GM12801 (cell line): ENCODE data around the gene ANKFN1.

ENCODE experiments used
- TF ChIP-seq, protein P1 (sequence below): IDR thresholded peaks from one replicate; pipeline ENCODE4 v1.5.1; 2011; ENCODE audit warnings: control low read depth; ENCODE audit not compliant: insufficient read length; ENCODE audit errors: extremely low read depth

ANKFN1 gene

GRCh38 chr17:56358651-56359050 is 205.4 kb downstream of the ANKFN1 start:
- TF ChIP-seq, protein P1, sequence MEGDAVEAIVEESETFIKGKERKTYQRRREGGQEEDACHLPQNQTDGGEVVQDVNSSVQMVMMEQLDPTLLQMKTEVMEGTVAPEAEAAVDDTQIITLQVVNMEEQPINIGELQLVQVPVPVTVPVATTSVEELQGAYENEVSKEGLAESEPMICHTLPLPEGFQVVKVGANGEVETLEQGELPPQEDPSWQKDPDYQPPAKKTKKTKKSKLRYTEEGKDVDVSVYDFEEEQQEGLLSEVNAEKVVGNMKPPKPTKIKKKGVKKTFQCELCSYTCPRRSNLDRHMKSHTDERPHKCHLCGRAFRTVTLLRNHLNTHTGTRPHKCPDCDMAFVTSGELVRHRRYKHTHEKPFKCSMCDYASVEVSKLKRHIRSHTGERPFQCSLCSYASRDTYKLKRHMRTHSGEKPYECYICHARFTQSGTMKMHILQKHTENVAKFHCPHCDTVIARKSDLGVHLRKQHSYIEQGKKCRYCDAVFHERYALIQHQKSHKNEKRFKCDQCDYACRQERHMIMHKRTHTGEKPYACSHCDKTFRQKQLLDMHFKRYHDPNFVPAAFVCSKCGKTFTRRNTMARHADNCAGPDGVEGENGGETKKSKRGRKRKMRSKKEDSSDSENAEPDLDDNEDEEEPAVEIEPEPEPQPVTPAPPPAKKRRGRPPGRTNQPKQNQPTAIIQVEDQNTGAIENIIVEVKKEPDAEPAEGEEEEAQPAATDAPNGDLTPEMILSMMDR: no peak

GRCh38 chr17:56359518-56359917 is 206.2 kb downstream of the ANKFN1 start:
- TF ChIP-seq, protein P1: no peak

DNA sequence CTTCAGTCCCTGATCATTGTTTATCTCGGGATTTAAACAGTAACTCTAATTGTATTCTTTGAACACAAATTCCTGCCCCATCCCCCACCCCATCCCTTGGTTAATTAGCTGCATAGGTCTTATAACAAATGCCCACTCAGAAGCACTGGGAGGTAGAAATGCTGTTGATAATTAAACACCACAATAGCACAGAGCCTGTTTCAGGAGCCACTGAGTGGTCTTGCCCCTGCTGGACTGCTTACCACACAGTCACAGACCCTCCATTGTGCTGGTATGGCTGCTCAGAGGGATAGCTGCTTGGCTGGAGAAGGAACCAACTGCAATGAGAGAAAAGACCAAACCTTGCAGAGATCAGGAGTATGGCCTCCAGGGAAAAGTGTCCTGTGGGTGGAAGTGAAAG is 214.1 kb downstream of the ANKFN1 start:
- TF ChIP-seq, protein P1: no peak

DNA sequence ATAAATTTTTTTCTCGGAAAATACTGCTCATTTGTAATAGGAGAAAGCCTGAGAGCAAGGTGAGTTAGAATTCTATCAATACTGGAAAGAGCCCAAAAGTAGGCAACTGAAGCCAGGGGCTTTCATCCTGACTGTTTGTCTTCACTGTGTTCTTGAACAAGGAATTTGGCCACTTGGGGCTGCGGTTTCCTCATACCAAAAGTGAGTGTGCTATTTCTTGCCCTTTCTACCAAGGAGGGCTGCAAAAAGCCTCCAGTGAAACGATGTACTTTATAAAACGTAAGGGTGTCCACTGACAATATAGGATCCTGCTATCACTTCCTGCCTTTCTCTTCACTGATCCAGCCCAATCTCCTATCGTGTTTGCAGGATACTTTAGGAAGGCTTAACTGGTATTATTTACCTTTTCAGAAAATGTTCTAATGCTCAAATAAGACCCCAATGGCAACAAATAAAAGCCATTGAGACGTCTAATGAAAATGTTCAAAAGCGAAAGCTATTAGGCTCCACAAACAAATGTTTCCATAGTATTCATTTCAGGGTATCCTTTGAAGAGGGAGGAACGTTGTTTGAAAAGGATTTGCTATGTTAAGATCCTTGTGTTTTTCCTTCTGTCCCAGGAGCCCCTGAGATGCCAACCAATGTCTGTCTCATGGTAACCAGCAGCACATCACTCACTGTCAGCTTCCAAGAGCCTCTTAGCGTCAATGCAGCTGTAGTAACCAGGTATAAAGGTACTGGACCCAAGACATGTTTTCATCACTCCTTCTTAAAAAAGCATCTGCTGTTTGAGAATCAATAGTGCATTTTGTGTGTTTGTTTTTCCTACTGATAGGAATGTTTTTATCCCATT is 220.9 kb downstream of the ANKFN1 start:
- TF ChIP-seq, protein P1: no peak

GRCh38 chr17:56389356-56389755 is 236.1 kb downstream of the ANKFN1 start:
- TF ChIP-seq, protein P1: no peak

- TF ChIP-seq, protein P1: no peak
These were observed 239.0 kb downstream of the ANKFN1 start for GRCh38 chr17:56392321-56392720.

DNA sequence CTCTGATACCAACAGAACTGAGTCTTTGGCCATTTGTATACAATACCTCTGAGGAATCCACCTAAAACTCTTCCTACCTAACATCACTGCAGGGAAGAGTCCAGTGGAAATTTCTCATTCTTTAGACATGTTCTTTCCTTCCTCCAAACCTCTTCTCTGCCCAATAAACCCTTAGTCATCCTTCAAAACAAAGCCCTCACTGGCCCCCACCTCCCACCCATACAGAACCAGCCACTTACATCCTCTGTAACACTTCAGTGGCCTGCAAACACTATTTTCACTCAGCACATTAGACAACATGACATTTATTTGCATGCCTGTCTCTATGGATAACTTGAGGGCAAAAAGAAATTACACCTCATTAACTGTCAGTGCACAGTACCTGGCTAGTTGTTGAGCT is 239.9 kb downstream of the ANKFN1 start:
- TF ChIP-seq, protein P1: no peak
